Measurements from ENCODE around the gene SHISA4. TPM values are rescaled to one million over a fixed set of nuclear protein-coding genes. Genes with fewer than 3 reads are reported as not detected.

The SHISA4 gene
- total and polyA plus RNA-seq, 2 of the 8 experiments (the other 6 are each of a cell fraction or from before 2014, with no cell fraction given) = 7.8 to 28.9 TPM

DNA sequence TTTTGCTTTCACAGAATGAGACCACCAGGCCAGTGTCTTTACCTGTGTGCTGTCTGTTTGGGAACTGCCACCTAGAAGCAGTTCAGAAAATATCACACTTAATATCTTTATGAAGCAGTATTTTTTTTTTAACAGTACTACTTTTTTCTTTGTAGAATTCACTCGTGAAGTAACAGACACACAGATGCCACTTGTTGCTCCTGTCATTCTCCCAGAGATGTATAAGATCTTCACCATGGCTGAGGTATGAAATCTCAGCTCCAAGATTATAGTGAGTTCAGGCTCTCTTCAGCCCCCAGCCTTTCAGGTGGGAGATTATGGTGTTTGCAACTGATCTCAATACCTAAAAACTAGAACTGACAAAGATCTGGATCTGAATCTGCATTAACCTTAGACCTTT is 36.7 kb upstream of the SHISA4 start:
- no peaks in the 10 kb centered on the region for H3K4me1 ChIP-seq (replicated peaks in 1 of 4; ENCODE audit: control insufficient read depth in 3 of 4, insufficient read depth in 4 of 4, low read length in 3 of 4)
- H2BK120ac ChIP-seq (replicated peaks; ENCODE audit: low read depth, low read length) = no peak overlapping the region
- H3K56ac ChIP-seq (replicated peaks; ENCODE audit: insufficient read length, low read depth, low read length) = no peak overlapping the region
- no peak overlapping the region for H3K4me2 ChIP-seq (ENCODE audit: insufficient read depth in 1 of 2, low read depth in 2 of 2, low read length in 2 of 2)
- peaks cover 37 to 94% (median 87%) of the 10 kb centered on the region in 4 experiments for H3K36me3 ChIP-seq (ENCODE audit: control insufficient read depth in 2 of 4, insufficient read depth in 4 of 4, low read length in 3 of 4)
- DNase-seq (ENCODE audit: low read depth in 1 of 2, low spot score in 2 of 2) (no peak), FAIRE-seq (no peak)
- H4K91ac ChIP-seq (replicated peaks; ENCODE audit: insufficient read length, low read length) = no peak overlapping the region
- H3K27ac ChIP-seq (ENCODE audit: low read depth, low read length) = no peak overlapping the region
- no peak overlapping the region for H2BK5ac ChIP-seq (ENCODE audit: low read depth, low read length)
- no peak overlapping the region for H2BK12ac ChIP-seq (ENCODE audit: low read depth, low read length)
- H3K23me2 ChIP-seq (ENCODE audit: low read depth, low read length) = no peaks in the 10 kb centered on the region
- no peak overlapping the region for H3K18ac ChIP-seq (ENCODE audit: extremely low read depth, low read length)
- no peaks in the 10 kb centered on the region; the same call in 1 of the 2 replicates for H3K79me1 ChIP-seq (ENCODE audit: low read depth, low read length)
- H4K20me1 ChIP-seq (replicated peaks in 1 of 2; ENCODE audit: control insufficient read depth in 1 of 2, insufficient read depth in 2 of 2, low read length in 2 of 2) = peaks cover 2 to 4% of the 10 kb centered on the region in 2 experiments
- H2BK15ac ChIP-seq (ENCODE audit: low read length) = no peak overlapping the region
- ChIA-PET CTCF (ENCODE audit: partially characterized antibody) (interaction anchor here (0.9 to 1.0 kb wide), 2 partner anchors 26 to 39 kb away, joined by 3 read pairs; no protein-coding TSS in a partner anchor), POLR2A (ENCODE audit: partially characterized antibody) (no interaction called here)
- no peak overlapping the region for H3K4ac ChIP-seq (replicated peaks; ENCODE audit: insufficient read length, low read depth, low read length)
- no peak overlapping the region for H2BK20ac ChIP-seq (ENCODE audit: low read length)
- no peak overlapping the region for H2AK5ac ChIP-seq (ENCODE audit: low read depth, low read length)
- no peaks in the 10 kb centered on the region for H3K9me3 ChIP-seq (ENCODE audit: insufficient read depth in 2 of 2, low read depth in 1 of 2, low read length in 1 of 2)
- no peak overlapping the region for H3K9ac ChIP-seq (replicated peaks in 1 of 4; ENCODE audit: extremely low read depth in 1 of 4, low read depth in 3 of 4, low read length in 3 of 4)
- H3K14ac ChIP-seq (ENCODE audit: insufficient read length) = no peak overlapping the region
- H3K4me3 ChIP-seq (ENCODE audit: extremely low read depth in 1 of 4, insufficient read depth in 2 of 4, low read depth in 3 of 4, low read length in 4 of 4) = no peak overlapping the region
- H4K8ac ChIP-seq (ENCODE audit: extremely low read depth, insufficient read depth, low read length) = no peak overlapping the region
- H3K27me3 ChIP-seq (replicated peaks in 1 of 4; ENCODE audit: control insufficient read depth in 3 of 4, extremely low read depth in 1 of 4, insufficient read depth in 3 of 4, low read length in 3 of 4) = no peaks in the 10 kb centered on the region
- H4K5ac ChIP-seq (ENCODE audit: insufficient read length, low read depth, low read length) = no peak overlapping the region
- H2AFZ ChIP-seq (ENCODE audit: low read length) = no peak overlapping the region
- H3K23ac ChIP-seq (ENCODE audit: insufficient read length) = no peak overlapping the region
- WGBS, 2 experiments (ENCODE audit: extremely low coverage in 1 of 2, insufficient coverage in 1 of 2, insufficient read length in 1 of 2, insufficient replicate concordance in 2 of 2, low coverage in 1 of 2, low lambda C conversion rate in 2 of 2, missing lambda C conversion rate in 1 of 2) = 95% methylated on average over 1 of the region's 1 CpG; no CpG with 5 or more reads in 1 of the 2 experiments
- peaks cover 0 to 14% of the 10 kb centered on the region in 2 experiments; a peak in 2 of 4 replicates for H3K79me2 ChIP-seq (ENCODE audit: control insufficient read depth in 1 of 2, insufficient read depth in 2 of 2, low read length in 2 of 2)
- TF ChIP-seq SP4 (IDR thresholded peaks at IDR 0.05; ENCODE audit: low read length) (no peak), MAFK (IDR thresholded peaks at IDR 0.05; ENCODE audit: low read depth, low read length) (no peak), CHD1 (IDR thresholded peaks at IDR 0.05; ENCODE audit: low read depth, low read length) (no peak), EZH2 (IDR thresholded peaks at IDR 0.05; ENCODE audit: low read depth, low read length, severe bottlenecking) (no peak), SP1 (IDR thresholded peaks at IDR 0.05; ENCODE audit: low read depth, low read length) (no peak), POU5F1 (IDR thresholded peaks at IDR 0.05; ENCODE audit: low read depth, low read length) (no peak), BRCA1 (IDR thresholded peaks at IDR 0.05; ENCODE audit: low read depth, low read length) (no peak), NRF1 (IDR thresholded peaks at IDR 0.05; ENCODE audit: low read depth, low read length) (no peak), SP2 (IDR thresholded peaks at IDR 0.05; ENCODE audit: low read length) (no peak), KDM5A (IDR thresholded peaks at IDR 0.05; ENCODE audit: low read length) (no peak), RXRA (IDR thresholded peaks at IDR 0.05; ENCODE audit: insufficient read depth, low read depth, low read length) (no peak), PHF8 (conservative IDR thresholded peaks at IDR 0.05; ENCODE audit: low read depth, low read length) (no peak), KDM4A (IDR thresholded peaks at IDR 0.05; ENCODE audit: low read depth, low read length, severe bottlenecking) (no peak), GTF2F1 (IDR thresholded peaks at IDR 0.05; ENCODE audit: borderline replicate concordance, low read depth, low read length) (no peak), HDAC6 (IDR thresholded peaks at IDR 0.05; ENCODE audit: low read depth, low read length) (no peak), KDM1A (IDR thresholded peaks at IDR 0.05; ENCODE audit: borderline replicate concordance, low read length) (no peak)

Data from H1 (cell line).